Myocyte (in vitro differentiated cells): ENCODE data around the gene GNPTG. TPM values are rescaled to one million over a fixed set of nuclear protein-coding genes. Genes with fewer than 3 reads are reported as not detected.
"Not testable (repeated sequence)": the region's sequence is repeated elsewhere in the genome, so short reads cannot be mapped to it uniquely, and the experiment has no call there.

Experiments
- DNase-seq: peaks from one replicate; pipeline ENCODE4 v3.0.0-alpha.2; 2012; ENCODE audit warnings: low read depth
- total RNA-seq: library from RNA; depleted of rRNA; stranded (reverse); fragments of >200 nt; gene quantifications from 2 replicates; pipeline ENCODE4 v1.2.3, GENCODE V29; 2014

GNPTG gene
- total RNA-seq, 1 donor from 2014 or later: 57.0 TPM

DNA sequence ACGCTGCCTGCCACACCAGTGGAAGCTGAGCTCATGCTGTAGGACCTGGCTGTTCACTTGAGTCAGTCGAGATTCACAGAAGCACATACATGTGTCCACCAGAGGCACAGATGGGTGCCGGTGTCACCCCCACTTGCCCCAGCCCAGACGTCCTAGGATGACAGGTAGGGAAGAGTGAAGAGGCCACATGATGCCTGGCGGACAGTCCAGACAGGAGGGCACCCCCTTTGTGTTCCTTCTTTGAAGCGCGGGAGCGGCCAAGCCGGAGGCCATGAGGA lies 33.5 kb upstream of the GNPTG start:
- DNase-seq: no peak

- DNase-seq: no peak
These were observed 32.7 kb upstream of the GNPTG start for GRCh38 chr16:1319041-1319440.

- no peak for DNase-seq
These were observed 31.6 kb upstream of the GNPTG start for GRCh38 chr16:1320097-1320496.

DNA sequence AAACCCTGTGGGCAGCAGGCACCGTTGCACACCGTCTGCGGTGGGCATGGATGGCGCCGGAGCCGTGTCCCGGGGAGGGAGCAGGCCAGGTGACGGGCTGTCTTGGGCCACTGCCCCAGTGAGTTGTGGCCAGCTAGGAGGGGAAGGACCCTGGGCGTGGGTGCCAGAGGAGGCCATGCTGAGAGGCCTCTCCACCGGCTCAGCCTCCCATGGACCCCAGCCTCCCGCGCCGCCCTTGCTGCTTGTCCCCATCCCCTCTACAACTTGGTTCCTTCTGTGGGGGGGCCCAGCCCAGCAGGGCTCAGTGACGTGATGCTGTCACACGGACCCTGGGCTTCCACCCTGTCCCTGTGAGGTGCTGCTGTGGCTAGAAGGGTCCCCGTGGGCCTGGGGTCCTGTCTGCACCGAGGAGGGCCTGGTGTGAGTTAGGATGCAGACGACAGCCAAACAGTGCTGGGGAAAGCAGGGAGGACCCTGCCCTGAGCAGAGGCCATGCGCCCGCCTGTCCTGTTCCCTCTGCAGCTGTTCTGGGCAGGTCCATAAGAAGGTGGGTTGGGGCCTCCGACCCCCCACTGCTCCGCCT lies 31.0 kb upstream of the GNPTG start:
- DNase-seq: no peak

DNA sequence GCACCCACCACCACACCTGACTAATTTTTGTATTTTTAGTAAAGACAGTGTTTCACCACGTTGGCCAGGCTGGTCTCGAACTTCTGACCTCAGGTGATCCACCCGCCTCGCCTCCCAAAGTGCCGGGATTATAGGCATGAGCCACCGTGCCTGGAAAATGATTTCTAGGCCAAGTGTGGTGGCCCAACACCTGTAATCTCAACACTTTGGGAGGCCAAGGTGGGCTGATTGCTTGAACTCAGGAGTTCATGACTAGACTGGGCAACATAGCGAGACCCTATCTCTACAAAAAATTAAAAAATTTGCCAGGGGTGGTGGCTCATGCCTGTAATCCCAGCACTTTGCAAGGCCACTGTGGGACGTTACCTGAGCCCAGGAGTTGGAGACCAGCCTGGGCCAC lies 29.3 kb upstream of the GNPTG start:
- DNase-seq: no peak

GRCh38 chr16:1323296-1324239 lies 28.2 kb upstream of the GNPTG start:
- no peak for DNase-seq

DNA sequence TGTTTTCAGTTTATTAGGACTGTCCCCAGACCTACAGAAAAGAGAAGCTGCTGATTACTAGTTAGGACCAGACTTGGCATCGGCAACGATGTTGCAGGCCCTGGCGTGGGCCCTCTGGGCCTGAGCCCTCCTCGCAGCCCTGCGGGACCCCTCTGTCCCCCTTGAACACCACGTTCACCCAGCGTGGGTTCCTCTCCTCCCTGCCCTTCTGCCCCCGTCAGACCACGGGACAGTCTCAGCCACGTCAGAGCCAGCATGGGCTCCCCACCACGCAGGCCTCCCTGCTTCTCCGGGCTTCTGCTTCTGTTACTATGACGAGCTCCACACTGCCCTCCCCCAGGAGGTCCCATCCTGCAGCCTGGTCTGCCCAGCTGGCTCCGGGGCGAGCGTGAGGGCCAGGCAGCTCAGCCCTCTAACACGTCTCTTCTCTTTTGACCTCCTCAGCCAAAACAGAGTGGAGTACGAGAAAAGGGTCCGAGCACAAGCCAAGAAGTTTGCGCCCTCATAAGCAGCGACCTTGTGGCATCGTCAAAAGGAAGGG lies 27.4 kb upstream of the GNPTG start:
- no peak for DNase-seq

DNA sequence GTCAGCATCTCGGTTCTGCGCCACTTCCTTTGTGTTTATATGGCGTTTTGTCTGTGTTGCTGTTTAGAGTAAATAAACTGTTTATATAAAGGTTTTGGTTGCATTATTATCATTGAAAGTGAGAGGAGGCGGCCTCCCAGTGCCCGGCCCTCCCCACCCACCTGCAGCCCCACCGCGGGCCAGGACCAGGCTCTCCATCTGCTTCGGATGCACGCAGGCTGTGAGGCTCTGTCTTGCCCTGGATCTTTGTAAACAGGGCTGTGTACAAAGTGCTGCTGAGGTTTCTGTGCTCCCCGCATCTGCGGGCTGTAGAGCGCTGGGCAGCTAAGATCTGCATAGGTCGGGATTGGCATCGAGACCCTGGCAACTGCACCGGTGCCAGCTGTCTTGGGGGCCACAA lies 26.5 kb upstream of the GNPTG start:
- DNase-seq: no peak

DNA sequence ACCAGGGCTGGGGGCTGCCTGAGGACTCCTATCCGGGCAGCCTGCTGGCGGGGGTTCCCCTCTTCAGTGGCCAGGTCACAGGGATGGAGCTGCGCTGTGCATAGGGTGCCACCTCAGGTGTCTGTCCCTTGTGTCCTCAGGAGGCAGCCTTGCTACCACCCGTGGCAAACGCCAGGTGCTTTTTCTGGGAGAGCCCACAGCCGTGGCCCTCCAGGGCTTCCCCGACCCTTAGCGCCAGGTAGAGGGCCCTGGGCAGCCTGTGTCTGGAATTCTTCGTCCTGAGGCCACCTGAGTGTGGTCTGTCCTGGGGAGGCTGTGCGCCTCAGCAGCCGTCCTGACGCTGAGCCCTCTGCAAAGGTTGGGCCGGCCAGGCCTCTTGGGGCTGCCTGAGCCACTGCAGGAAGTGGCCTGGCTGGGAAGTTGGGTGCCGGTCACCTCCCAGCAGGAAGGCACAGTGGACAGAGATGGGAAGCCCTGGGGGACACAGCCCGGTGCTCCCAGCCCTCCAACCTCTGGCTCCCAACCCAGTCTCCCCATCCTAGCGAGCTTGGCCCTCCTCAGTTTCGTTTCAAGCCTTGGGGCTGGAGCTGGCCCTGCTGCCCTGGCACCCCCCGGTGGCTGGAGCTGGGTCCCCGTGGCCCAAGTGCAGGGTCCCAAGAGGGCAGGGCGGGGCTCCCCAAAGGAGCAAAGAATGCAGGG lies 25.9 kb upstream of the GNPTG start:
- DNase-seq: no peak

DNA sequence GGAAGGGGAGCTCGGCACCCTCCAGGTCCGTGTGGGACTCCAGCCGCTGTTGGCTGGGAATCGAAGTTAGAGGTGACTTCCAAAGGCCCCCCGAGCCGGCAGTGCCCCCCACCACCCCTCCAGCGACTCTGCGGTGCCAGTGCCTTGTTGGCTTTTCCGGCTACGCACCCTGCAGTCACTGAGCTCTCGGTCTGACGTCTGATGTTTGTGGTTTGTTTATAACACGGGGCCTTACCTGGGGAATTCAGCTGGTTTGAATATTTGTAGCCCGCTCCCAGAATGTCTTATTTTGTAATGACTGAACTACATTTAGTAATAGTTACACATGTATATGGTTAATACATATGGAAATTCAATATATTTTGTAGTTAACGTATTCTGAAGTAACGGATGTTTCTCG lies 25.3 kb upstream of the GNPTG start:
- no peak for DNase-seq

DNA sequence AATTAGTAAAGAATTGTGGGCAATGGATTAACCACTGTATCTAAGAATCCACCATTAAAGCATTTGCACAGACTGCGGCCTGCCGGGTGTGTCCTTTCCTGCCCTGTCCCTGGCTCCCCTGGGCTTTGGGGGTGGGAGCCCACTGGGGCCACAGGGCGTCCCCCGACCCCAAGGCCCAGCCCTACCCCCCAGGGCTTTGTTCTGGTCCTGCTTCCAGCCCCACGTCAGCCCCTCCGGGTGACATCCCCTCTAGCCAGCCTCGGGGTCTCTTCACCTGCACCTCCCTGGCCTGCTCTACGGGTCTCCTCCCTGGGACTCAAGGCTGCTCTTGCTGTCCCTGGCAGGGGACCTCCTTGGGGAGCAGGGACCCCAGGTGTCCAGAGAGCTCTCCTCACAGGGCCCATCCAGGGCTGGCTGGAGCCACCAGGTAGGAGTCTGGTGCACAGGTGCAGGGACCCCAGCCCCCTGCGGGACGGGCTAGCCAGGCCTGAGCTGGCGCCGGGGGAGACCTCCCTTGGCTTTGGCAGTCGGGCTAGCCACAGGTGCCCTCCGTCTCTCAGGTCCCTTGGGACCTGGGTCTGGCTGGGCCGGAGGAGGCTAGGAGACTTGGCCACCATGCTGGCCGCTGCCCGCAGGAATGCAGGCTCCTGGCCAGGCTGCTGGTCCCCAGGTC lies 24.6 kb upstream of the GNPTG start:
- DNase-seq: no peak

- no peak for DNase-seq
These were observed 24.1 kb upstream of the GNPTG start for GRCh38 chr16:1327619-1327947.

- DNase-seq: not testable (repeated sequence)
These were observed 23.6 kb upstream of the GNPTG start for GRCh38 chr16:1328136-1328535.

GRCh38 chr16:1328961-1329360 lies 22.8 kb upstream of the GNPTG start:
- not testable (repeated sequence) for DNase-seq

DNA sequence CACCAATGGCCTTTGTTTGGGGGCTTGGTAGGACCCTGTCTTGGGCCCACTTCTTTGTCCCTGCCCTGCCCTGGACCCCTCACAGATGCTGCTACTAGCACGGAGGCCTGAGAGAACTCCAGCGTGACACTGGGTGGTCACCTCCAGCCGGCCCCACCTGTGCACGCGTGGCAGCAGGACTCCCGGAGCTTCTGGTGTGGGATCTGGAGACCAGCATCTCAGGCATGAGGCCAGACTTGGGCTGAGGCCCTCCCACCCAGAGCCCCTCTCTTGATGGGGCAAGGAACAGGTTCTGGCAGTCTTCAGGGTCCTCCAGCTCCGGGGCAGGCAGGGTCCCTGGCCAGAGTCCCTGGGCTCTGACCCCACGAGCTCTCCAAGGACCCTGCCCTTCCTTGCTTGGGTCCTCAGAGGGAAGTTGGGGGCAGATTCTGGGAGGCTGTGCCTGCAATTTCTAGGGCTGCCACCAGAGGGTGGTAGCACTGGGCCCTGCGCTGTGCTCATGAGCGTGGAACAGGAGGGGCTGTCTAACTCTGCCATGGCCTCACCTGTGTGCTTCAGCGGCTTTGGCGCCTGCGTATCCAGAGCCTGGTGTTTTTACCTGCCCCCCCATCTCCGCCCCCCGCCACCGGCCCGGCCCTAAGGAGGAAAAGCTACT lies 21.3 kb upstream of the GNPTG start:
- DNase-seq: no peak

GRCh38 chr16:1330931-1331711 lies 20.6 kb upstream of the GNPTG start:
- no peak for DNase-seq

DNA sequence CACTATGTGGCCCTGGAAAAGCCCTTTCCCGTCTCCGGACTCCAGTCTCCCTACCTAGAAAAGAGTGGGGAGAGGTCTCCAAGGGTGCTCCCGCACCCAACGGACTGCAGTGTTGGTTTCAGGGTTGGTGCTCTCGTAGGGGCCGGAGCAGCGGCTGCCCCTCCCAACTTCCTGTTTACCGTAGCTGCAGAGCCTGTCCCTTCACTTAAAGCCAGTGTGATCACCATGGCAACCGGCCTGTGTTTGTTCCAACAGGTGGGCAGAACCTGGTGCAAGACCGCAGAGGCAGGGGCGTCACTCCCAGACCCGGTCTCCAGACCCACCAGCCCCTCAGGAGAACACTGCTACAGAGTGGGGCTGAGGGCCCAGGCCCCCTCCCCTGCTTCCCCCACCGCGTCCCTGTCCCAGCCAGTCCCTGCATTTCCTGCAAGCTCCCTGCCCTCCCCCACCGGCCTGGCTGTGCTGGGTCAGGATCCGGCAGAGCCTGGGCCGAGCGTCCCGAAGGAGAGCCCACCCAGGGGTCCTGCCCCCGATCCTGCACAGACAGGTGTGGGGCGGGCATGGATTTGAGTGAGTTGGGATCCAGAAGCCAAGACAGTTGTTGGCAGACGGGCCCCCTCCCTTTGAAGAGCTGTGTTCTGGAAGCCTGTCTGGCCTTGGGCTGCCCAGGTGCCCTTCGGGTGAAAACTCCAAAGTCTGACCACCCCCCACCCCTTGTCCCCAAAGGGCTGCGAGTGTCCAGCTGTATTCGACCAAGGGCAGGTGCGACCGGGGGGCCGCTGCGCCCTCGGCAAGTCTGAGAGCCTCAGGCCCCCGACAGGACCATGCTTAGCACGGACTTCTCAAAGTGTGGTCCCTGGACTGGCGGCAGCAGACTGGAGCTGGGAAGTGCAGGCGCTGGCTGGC lies 19.8 kb upstream of the GNPTG start:
- DNase-seq: no peak

DNA sequence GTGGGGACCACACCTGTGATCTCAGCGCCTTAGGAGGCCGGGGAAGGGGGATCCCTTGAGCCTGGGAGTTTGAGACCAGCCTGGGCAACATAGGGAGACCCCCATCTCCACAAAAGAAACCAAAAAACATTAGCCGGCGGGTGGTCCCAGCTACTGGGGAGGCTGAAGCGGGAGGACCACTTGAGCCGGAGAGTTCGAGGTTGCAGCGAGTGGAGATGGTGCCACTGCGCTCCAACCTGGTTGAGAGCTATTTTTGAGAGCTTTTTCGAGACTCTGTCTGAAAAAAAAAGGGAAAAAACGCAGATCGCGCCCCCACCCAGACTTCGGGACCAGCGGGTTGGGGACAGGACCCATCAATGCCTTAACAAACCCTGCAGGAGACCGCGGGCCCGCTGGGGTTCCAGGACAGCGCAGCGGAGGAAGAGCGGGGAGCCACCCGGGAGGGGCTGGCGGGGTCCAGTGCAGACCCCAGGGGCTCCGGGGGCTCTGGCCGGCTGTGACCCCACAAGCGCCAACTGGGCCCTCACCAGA lies 19.0 kb upstream of the GNPTG start:
- no peak for DNase-seq
